ENCODE data around the gene JMJD1C.

- TF ChIP-seq POLR2A (IDR thresholded peaks at IDR 0.05; ENCODE audit: low read depth, low read length) = no peak
- no peak for TF ChIP-seq POLR2AphosphoS5 (IDR thresholded peaks at IDR 0.05; ENCODE audit: low read depth, low read length)
These were observed 345.2 kb downstream of the JMJD1C start for GRCh38 chr10:63120554-63120953.
